Left kidney (tissue), 2 donors: ENCODE results near the gene PARVB. TPM values are rescaled to one million over a fixed set of nuclear protein-coding genes. Genes with fewer than 3 reads are reported as not detected.
"Not testable (repeated sequence)": the region's sequence is repeated elsewhere in the genome, so short reads cannot be mapped to it uniquely, and the experiment has no call there.

Experiments
- DNase-seq: peaks from one replicate; pipeline ENCODE4 v3.0.0-alpha.2; 2013
- polyA plus RNA-seq: library from polyadenylated mRNA; unstranded; fragments of 120-200 nt; gene quantifications from one replicate; pipeline ENCODE4 v1.2.1, GENCODE V29; 2013; ENCODE audit not compliant: insufficient read length

The PARVB gene
- polyA plus RNA-seq, 1 donor: 17.9 TPM

- no peak for DNase-seq
These were observed 84.0 kb downstream of the PARVB start for GRCh38 chr22:44108076-44108475.

DNA sequence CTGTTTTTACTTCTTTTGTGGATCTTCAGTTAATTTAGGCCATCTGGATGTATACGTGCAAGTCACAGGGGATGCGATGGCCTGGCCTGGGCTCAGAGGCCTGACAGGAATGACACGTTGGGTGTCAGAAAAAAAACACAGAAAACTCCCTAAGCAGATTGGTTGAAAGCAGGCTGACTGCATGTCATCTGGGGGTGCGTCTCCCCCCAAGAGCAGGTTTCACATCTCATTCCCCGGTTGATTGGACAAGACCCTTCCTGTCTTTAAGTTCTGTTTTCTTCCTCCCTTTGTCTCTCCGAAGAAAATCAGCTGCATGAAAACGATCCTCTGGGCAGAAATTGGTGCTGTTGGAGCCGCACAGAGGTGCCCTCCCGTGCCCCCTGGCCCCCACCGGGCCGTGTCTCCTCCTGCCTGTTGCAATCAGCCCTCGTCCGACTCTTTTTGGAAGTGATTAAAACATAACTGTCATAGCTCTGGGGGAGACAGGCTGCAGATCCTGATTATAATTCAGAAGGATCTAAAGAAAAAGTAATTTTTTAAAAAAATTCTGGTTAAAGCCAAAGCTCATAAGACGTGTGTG, 84.8 kb downstream of the PARVB start:
- no peak for DNase-seq

GRCh38 chr22:44109416-44109815, 85.3 kb downstream of the PARVB start:
- DNase-seq: no peak

- not testable (repeated sequence) for DNase-seq
These were observed 86.6 kb downstream of the PARVB start for GRCh38 chr22:44110656-44111055.

GRCh38 chr22:44111562-44112155, 87.6 kb downstream of the PARVB start:
- DNase-seq: no peak

GRCh38 chr22:44112191-44112590, 88.1 kb downstream of the PARVB start:
- no peak for DNase-seq

GRCh38 chr22:44116331-44116730, 92.2 kb downstream of the PARVB start:
- no peak for DNase-seq

GRCh38 chr22:44116755-44117684, 92.9 kb downstream of the PARVB start:
- DNase-seq: no peak

DNA sequence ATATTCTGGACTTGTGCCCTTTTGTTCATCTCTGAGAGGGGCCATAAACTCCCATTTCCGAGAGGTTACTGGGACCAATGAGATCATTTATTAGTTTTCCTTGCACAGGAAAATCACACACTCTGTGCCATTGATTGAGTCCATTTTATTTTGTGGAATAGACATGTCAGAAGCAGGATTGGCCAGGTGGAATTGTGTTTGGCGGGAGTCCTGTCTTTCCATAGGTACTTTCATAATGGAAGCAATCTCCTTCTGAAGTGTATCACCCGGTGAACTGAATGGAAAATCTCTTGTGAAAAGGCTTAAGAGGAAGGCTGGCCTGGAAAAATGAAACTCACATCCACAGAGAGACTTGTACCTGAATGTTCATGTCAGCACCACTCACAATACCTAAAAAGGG, 93.6 kb downstream of the PARVB start:
- no peak for DNase-seq

DNA sequence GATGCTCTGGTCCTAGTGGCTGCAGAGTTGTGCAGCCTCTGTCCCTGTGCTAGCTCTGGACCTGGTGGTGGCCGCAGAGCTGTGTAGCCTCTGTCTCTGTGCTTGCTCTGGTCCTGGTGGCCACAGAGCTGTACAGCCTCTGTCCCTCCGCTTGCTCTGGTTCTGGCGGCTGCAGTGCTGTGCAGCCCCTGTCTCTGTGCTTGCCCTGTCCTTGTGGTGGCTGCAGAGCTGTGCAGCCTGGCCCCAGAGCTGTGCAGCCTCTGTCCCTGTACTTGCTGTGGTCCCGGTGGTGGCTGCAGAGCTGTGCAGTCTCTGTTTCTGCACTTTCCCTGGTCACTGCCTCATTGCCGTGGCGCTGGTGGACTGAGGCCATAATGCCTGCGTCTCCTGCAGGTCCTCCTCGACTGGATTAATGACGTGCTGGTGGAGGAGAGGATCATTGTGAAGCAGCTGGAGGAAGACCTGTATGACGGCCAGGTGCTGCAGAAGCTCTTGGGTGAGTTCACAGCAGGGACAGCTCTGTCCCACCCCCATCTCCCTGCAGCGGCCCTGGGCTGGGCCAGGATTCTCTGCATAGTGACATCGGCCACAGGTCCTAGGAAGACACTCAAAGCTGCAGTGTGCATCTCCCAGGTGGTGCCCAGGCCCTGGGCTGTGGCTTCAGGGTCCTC, 94.7 kb downstream of the PARVB start:
- DNase-seq: no peak

DNA sequence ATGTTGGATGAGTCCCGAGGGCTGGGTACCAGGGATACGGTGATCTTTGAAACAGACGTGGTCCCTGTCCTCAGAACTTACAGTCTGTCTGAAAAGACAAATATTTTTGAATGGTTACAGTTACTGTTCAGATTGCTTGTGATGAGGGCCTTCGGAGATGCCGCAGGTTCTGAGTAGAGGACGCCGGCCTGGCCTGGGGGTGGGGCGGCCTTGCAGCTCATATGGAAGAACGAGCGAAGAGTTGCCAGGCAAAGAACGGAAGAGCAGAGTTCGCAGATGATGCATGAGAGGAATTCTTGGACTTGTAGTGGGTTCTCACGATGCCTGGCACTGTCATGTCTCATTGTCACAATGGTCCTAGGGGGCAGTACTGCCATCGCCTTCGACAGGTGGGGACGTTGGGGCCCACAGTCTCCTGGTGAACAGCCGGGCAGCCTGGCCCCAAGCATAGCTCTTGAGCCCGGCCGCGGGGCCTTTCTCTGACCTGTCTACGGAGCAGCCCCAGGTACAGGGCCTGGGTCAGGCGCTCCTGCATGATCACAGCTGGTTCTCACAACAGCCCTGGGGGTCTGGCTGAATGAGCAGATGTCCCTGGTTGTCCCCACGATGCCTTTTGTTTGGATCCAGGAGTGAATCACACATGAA, 95.7 kb downstream of the PARVB start:
- DNase-seq: no peak

- DNase-seq: no peak
These were observed 96.2 kb downstream of the PARVB start for GRCh38 chr22:44120314-44120704.

DNA sequence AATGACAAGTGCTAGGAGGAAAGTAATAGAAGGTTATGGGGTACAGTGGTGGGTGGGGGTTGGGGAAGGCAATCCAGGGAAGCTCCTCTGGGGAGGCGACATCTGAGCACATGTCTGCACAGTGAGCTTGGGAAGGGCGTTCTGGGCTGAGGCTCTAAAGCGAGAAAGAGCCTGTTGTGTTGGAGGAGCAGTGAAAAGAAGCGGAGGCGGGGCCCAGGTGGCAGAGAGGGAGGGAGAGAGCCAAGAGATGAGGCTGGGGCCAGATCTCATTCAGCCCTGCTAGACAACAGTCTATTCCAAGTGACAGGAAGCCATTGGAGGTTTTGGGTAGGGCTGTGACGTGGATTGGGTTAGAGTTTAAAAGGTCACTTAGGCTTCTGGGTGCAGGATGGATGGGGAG, 101.3 kb downstream of the PARVB start:
- DNase-seq: no peak

- DNase-seq: no peak
These were observed 102.7 kb downstream of the PARVB start for GRCh38 chr22:44126807-44127206.

- no peak for DNase-seq
These were observed 103.3 kb downstream of the PARVB start for GRCh38 chr22:44127356-44127755.

GRCh38 chr22:44128958-44129618, 105.0 kb downstream of the PARVB start:
- DNase-seq: no peak

DNA sequence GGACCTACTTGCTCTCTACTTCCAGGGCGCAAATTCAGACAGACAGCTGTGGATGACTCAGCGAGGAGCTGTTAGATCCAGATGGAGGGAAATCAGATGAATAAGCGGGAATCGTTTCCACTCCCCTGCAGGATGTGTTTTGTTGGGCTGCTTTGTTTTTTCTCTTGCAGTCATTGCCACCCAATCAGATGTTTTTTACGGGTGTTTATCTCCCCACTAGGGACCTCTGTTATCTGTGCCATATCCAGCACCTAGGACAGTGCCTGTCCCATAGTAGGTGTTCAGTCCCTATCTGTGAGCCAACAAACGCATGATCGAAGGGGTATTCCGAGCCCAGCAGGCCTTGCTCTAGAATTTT, 105.5 kb downstream of the PARVB start:
- no peak for DNase-seq

DNA sequence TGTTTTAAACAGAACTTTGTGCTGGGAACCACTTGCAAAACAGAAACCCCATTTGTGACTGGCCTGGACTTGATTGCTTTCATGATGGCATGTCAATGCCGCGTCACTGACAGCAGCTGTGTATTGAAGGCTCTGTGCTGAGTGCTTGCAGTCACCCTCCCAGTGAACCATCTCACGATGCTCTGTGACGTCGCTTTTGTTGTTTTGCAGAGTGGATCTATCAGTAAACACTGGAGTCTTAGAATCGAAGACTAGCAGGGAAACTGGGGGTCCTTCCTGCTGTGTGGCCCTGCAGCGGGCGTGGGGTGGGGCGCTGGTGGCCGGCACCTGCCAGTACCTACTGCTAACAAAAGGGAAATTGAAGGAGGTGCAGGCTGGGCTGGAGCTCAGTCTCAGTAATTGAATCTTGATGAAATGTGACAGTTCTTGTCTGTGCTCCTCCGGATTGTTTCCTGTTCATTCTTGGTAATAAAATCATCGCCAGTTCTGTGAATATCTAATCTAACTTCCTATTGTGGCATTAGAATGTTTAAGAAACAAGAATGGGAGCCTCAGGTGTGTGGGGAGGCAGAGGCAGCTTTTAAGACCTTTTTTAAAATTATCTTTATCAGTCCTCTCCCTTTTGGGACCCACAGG, 106.1 kb downstream of the PARVB start:
- no peak for DNase-seq

DNA sequence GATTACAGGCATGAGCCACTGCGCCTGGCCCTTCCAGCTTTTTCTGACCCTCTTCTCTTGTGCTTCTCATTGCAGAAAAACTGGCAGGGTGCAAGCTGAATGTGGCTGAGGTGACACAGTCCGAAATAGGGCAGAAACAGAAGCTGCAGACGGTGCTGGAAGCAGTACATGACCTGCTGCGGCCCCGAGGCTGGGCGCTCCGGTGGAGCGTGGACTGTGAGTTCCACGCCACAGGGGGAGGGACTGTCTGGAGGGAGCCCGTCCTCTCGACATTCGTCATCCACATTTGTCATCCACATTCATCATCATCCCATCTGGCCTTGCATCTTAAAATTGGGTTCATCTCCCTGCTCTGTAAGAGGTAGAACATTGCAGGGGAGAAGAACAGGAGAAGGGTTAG, 107.3 kb downstream of the PARVB start:
- DNase-seq: no peak

DNA sequence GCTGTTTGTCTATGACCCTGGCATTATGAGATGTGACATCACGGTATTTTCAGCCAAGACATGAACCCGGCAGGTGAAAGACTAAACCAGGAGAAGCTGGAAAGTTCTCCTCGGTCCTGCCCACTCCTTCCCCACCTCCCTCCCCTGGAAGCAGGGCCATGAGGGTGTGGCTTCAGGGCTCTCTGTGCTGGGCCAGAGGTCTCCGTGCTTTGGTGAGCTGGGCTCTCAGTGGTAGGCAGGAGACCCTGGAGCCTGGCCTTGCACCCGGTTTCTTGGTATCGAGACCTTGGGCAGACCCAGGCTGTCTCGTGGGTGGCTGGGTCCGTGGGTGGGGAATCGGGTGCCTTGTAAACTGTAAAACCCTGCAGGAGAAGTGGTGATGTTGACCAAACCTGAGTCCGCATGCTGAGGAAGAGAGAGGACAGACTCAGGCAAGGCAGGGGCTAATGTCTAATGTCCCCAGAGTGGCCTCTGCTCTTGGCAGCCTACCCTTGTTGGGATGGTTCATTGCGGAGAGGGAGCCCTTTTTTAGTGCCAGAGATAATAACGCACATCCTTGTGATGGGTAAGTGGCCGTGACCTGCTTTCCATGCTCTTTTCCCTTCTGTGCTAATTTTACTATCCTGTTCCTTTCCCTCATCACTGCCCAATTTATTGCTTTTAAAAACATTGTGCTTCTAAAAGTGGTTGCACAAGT, 108.0 kb downstream of the PARVB start:
- DNase-seq: no peak

DNA sequence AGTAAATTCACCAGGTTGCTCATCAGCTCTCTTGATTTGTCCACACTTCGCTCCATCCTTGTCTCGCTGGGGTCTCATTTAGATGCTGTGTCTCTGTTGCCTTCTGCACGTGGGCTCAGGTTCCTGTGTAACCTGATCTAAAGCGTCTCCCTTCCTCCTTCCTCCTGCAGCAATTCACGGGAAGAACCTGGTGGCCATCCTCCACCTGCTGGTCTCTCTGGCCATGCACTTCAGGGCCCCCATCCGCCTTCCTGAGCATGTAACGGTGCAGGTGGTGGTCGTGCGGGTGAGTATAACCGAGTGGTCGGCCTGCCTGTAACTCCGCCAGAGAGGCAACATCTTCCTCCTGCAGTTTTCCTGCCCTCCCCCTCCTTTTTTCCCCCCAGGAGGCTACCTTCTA, 108.6 kb downstream of the PARVB start:
- DNase-seq: no peak
